ENCODE data around the gene PLEKHG3. TPM values are rescaled to one million over a fixed set of nuclear protein-coding genes. Genes with fewer than 3 reads are reported as not detected.
A peak's percentile ranks its signal among the peaks of the same experiment; 100 is the strongest.

Gene PLEKHG3
- total RNA-seq, 1 experiment from 2014 or later = 79.5 TPM

DNA sequence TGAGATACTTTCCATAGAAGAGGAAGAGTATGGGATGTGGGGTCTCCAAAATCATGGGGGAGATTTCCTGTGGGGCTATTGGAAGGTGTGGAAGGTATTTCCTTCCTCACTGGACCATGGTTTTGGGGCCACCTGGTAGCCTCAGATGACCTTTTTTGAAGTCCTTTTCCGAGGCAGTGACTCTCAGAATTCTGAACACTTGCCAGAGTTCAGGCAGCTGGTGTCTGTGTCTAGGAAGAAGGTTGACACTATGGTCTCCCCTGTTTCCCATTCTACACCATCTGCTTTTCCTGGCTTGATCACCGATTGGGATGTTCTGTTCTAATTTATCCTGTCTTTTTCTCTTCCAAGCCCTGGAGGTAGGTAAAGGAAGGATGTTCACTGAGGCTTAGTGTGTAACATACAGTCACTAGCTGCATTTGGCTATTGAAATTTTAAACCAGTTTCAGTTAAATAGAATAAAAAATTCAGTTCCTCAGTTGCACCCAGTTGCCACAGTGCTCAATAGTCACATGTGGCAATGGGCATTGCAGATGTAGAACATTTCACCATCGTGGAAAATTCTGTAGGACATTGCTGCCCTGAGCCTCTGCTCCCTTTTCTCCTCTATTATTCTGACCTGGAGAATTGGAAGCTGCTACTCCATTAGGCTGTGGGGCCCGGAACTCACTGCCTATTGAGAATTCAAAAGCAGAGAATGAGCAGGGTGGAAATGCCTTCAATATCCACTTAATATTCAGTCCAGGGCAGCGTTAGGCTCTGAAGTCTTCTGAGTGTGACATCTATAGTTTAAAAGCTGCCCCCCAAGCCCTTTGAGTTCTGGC lies 11.0 kb upstream of the PLEKHG3 start:
- DNase-seq (ENCODE audit: low read depth in 1 of 2, low spot score in 2 of 2) = no peak
- no peaks in the 10 kb centered on the region for H3K9me3 ChIP-seq (replicated peaks)
- H3K27me3 ChIP-seq (replicated peaks) = no peaks in the 10 kb centered on the region
- H3K4me1 ChIP-seq (replicated peaks) = no peaks in the 10 kb centered on the region
- H3K27ac ChIP-seq = no peak overlapping the region
- H3K36me3 ChIP-seq = no peaks in the 10 kb centered on the region
- H3K4me3 ChIP-seq = no peak overlapping the region

DNA sequence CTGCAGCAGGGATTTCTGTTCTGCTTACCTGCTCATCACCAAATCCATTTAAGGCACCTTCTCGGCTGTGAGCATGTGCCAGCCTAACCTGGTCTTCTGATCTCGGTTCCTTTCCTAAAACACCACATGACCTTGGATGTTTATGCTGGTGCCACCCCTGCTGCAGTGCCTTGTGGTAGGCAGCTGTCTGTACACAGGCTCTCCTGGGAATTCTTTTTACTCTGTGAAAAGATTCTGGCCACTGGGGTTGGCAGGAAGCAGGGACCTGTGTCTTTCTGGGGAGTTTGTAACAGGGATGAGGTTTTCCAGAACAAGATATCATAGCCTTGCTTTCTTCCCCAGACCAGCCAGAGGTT lies 10.4 kb upstream of the PLEKHG3 start:
- H3K9me3 ChIP-seq (replicated peaks) = no peaks in the 10 kb centered on the region
- no peak for DNase-seq (ENCODE audit: low read depth in 1 of 2, low spot score in 2 of 2)
- H3K4me3 ChIP-seq = no peak overlapping the region
- no peaks in the 10 kb centered on the region for H3K27me3 ChIP-seq (replicated peaks)
- no peaks in the 10 kb centered on the region for H3K36me3 ChIP-seq
- H3K4me1 ChIP-seq (replicated peaks) = peaks cover 4% of the 10 kb centered on the region
- no peak overlapping the region for H3K27ac ChIP-seq

DNA sequence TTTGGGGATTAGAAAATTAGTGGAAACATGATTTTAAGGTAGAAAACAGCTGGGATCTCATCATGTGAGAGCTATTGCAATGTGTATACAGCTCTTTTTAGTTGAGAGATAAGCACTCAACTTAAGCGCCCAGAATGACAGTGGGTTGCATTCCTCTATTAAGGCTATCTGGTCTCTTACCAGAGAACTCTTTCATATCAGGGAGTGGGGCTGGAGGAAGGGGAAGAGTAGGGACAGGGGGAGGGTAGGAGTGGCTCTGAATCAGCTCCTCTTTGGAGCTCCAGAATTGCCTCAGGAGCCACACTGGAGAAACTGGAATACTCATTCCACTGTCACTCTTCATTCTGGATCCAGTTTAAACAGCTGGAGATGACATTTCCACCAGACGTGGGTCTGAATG lies 9.2 kb upstream of the PLEKHG3 start:
- Histone ChIP-seq H3K4me3 (no peak overlapping the region), H3K36me3 (no peaks in the 10 kb centered on the region), H3K4me1 (replicated peaks) (peaks cover 12% of the 10 kb centered on the region), H3K27ac (no peak overlapping the region), H3K27me3 (replicated peaks) (no peaks in the 10 kb centered on the region), H3K9me3 (replicated peaks) (no peaks in the 10 kb centered on the region)
- no peak for DNase-seq (ENCODE audit: low read depth in 1 of 2, low spot score in 2 of 2)

DNA sequence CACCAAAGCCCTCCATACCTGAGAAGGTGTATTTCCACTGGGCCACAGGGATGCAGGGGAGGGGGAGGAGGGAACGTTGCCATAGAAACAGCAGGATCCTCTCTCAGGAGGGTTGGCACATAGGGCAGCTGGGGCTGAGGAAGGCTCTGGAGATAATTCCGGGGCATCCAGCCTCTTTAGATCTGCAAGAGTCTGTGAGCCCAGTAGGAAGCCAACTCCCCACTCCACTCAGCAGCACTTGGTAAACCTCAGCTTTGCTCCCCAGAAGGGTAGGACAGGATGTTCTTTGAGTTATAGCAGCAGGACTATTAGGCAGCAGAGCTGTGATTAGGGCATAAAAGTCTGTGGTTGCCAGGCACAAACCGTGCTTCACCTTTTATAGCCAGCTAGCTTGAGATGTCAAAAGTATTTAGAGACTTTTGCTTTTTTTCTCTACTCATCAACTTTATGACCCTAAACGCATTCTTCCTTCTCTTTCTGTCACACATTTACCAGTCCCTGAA lies 7.8 kb upstream of the PLEKHG3 start:
- Histone ChIP-seq H3K36me3 (no peaks in the 10 kb centered on the region), H3K4me1 (replicated peaks) (peaks cover 12% of the 10 kb centered on the region), H3K27me3 (replicated peaks) (no peaks in the 10 kb centered on the region), H3K9me3 (replicated peaks) (no peaks in the 10 kb centered on the region), H3K27ac (no peak overlapping the region), H3K4me3 (no peak overlapping the region)
- no peak for DNase-seq (ENCODE audit: low read depth in 1 of 2, low spot score in 2 of 2)

DNA sequence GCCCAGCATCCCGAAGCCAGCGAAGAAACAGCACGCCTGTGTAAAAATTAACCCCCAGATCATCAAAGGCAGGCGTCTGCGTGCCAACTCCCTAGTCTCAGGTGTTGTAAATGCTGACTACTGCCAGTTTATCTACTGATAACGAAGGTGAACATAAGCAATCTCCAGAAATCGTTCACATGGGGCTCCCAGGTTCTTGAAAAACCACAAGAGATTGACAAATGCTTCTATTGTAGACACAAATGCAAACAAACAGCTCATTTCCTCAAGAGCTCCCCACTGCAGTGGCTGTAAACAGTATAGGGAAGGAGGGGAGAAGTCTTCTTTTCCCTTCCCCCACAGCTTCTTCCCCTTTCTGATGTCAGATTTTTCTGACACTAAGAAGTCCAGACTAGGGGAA lies 5.3 kb upstream of the PLEKHG3 start:
- Histone ChIP-seq H3K4me3 (no peak overlapping the region), H3K27ac (no peak overlapping the region), H3K4me1 (replicated peaks) (peaks cover 16% of the 10 kb centered on the region), H3K27me3 (replicated peaks) (no peaks in the 10 kb centered on the region), H3K36me3 (no peaks in the 10 kb centered on the region), H3K9me3 (replicated peaks) (no peaks in the 10 kb centered on the region)
- peak in 1 of 2 experiments; percentile 53 for DNase-seq (ENCODE audit: low read depth in 1 of 2, low spot score in 2 of 2)

DNA sequence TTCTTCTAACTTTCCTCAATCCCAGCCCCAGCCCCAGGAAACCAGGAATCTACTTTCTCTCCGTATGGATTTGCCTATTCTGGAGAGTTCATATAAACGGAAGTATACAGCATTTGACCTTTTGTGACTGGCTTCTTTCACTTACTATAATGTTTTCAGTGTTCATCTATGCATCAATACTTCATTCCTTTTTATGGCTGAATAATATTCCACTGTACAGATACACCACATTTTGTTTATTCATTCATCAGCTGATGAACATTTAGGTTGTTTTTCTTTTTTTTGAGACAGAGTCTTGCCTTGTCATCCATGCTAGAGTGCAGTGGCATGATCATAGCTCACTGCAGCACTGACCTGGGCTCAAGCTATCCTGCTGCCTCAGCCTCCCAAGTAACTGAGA lies 3.9 kb upstream of the PLEKHG3 start:
- Histone ChIP-seq H3K27me3 (replicated peaks) (no peaks in the 10 kb centered on the region), H3K27ac (no peak overlapping the region), H3K9me3 (replicated peaks) (no peaks in the 10 kb centered on the region), H3K36me3 (peaks cover 8% of the 10 kb centered on the region), H3K4me3 (no peak overlapping the region), H3K4me1 (replicated peaks) (peaks cover 19% of the 10 kb centered on the region)
- DNase-seq (ENCODE audit: low read depth in 1 of 2, low spot score in 2 of 2) = no peak

DNA sequence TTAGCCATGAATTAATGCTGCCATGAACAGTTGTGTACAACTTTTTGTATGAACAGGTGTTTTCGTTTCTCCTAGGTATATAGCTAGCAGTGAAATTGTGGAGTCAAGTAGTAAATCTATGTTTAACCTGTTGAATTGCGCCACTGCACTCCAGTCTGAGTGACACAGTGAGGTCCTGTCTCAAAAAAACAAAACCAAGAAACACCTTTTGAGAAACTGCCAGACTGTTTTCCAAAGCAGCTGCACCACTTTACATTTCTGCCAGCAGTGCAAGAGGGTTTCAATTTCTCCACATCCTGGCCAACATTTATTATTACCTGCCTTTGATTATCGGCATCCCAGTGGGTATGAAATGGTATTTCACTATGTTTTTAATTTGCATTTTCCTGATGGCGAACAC lies 3.3 kb upstream of the PLEKHG3 start:
- H3K9me3 ChIP-seq (replicated peaks) = no peaks in the 10 kb centered on the region
- H3K4me3 ChIP-seq = no peak overlapping the region
- H3K36me3 ChIP-seq = peaks cover 8% of the 10 kb centered on the region
- H3K27ac ChIP-seq = no peak overlapping the region
- no peak for DNase-seq (ENCODE audit: low read depth in 1 of 2, low spot score in 2 of 2)
- H3K4me1 ChIP-seq (replicated peaks) = peaks cover 25% of the 10 kb centered on the region
- H3K27me3 ChIP-seq (replicated peaks) = no peaks in the 10 kb centered on the region

DNA sequence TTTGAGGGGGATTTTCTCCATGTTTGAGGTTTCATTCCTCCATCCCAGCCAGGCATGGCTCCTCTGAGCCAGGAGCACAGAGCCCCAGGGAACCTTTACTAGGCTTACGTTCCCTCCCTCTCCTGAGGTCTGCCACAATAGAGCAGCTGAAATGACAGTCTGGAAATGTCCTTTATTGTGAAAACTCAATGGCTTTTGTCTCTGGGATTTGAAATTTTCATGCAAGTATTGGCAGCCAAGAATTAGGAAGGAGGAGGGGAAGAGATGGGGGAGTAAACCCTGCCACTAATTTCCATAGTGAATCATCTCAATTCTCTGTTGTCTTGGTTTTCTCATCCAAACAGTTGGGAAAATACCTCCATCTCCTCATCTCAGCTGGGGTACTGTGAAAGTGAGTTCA lies 2.6 kb upstream of the PLEKHG3 start:
- H3K27me3 ChIP-seq (replicated peaks) = no peaks in the 10 kb centered on the region
- H3K9me3 ChIP-seq (replicated peaks) = no peaks in the 10 kb centered on the region
- no peak for DNase-seq (ENCODE audit: low read depth in 1 of 2, low spot score in 2 of 2)
- H3K36me3 ChIP-seq = peaks cover 8% of the 10 kb centered on the region
- H3K4me1 ChIP-seq (replicated peaks) = peaks cover 33% of the 10 kb centered on the region
- H3K27ac ChIP-seq = no peak overlapping the region
- H3K4me3 ChIP-seq = no peak overlapping the region

DNA sequence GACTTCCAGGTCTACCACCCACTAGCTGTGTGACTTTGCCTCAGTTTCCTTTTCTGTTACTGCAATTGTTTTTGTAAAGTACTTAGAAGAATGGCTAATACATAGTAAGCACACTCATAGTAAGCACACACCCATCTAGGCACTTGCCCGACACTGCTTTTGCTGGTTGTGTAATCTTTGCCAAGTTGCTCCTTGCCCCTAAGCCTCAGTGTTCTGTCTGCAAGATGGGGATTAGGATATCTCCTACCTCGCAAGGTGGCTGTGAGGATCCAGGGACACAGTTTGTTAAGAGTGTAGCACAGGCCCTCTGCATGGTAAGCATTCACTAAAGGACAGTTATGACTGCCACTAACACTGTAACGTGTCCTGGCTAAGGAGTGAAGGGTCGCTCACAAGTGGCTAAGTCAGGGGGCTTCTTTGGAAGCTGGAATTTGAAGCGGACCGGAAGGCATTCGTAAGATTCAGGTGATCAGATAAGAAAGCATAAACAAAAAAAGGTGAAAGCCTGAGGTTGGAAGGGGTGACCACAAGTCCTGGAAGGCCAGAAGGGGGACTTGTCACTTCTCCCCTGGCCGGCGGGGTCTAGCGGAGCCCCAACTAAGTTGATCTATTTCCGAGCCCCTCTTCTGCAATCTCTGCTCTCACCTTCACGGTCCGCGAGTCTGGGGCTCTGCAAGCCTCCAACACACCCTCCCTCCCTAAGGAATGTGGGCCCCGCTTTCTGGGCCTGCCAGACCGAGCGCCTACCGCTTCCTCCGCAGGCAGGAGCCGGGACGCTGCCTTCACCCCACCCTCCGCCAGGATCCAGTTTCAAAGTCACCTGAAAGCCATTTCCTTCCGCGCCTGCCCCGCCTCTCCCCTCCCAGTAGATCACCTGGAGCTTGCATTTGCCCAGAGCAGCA lies 1.5 kb upstream of the PLEKHG3 start:
- H3K4me3 ChIP-seq = no peak overlapping the region
- no peak for DNase-seq (ENCODE audit: low read depth in 1 of 2, low spot score in 2 of 2)
- peaks cover 43% of the 10 kb centered on the region for H3K4me1 ChIP-seq (replicated peaks)
- no peaks in the 10 kb centered on the region for H3K27me3 ChIP-seq (replicated peaks)
- H3K36me3 ChIP-seq = peaks cover 12% of the 10 kb centered on the region
- no peaks in the 10 kb centered on the region for H3K9me3 ChIP-seq (replicated peaks)
- H3K27ac ChIP-seq = no peak overlapping the region

DNA sequence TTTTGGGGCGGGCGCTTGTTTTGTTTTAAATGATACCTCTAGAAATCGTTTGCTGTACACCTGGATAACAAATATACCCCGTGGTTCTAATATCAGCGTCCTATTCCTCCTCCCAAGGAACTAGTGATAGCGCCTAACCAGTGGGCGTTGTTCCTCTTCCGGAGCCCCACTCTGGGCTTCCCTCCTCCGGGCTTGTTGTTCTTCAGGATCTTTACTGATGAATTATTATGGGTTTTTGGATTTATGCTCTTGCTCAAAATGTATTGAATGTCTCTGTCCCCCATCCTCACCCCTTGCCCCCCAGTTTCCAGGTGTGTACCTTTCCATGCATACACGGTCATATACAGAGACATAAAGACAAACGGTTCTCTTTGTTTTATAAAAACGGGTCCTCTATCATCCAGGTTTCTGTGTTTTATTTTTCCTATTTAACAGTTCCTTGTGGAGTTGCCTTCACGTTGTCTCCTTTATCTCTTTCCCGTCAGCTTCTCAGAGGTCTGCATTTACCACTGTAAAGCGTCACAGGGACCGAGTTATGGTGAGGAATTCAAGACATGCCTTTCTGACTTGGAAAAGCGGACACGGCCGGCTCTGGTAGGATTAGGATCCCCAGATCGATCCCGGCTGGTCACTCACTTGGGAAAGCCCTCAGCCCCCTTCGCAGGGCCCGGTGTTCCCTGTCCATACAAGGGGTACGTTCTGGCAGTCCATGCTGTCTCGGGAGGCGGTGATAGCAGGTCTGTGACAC lies 655 bp upstream of the PLEKHG3 start:
- Histone ChIP-seq H3K4me1 (replicated peaks) (peaks cover 50% of the 10 kb centered on the region), H3K4me3 (peak overlapping the region; percentile 82), H3K27me3 (replicated peaks) (no peaks in the 10 kb centered on the region), H3K9me3 (replicated peaks) (no peaks in the 10 kb centered on the region), H3K36me3 (peaks cover 14% of the 10 kb centered on the region), H3K27ac (0 out of 2 replicates have a peak overlapping the region, but pooled peaks have one; percentile 57)
- no peak for DNase-seq (ENCODE audit: low read depth in 1 of 2, low spot score in 2 of 2)

DNA sequence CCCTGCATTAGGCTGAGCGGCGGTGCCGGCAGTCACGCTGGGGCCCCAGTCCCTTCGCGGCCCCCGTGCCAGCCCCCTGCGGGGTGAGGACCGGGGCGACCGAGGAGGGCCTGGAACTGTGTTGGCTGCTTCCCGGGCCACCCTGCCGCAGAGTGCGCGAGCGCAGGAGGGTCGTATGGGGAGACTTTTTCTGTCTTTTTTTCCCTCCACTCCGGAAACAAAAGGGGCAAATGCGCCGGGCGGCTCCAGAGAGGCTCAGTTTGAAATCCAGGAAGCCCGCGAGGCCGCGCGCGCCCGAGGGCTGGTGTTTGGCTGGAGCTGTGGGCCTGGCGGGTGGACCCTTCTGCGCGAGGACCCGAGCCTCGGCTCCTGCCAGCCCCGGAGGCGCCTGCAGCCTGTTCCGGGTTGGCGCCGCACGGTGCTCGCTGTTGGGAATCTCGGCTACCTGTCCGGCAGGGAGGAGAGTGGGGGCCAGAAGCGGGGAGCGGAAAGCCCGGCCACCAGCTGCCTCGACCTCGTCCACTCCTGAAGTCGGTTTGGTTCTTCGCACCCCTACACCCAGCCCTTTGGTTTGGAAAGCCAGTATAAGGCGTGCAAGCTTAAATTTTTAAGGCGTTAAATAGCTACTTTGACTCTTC lies 638 bp downstream of the PLEKHG3 start:
- peak overlapping the region; percentile 57 for H3K27ac ChIP-seq
- no peaks in the 10 kb centered on the region for H3K27me3 ChIP-seq (replicated peaks)
- H3K9me3 ChIP-seq (replicated peaks) = no peaks in the 10 kb centered on the region
- peaks cover 50% of the 10 kb centered on the region for H3K4me1 ChIP-seq (replicated peaks)
- H3K4me3 ChIP-seq = peak overlapping the region; percentile 82
- peak in 1 of 2 experiments; percentile 42 for DNase-seq (ENCODE audit: low read depth in 1 of 2, low spot score in 2 of 2)
- H3K36me3 ChIP-seq = peaks cover 20% of the 10 kb centered on the region

DNA sequence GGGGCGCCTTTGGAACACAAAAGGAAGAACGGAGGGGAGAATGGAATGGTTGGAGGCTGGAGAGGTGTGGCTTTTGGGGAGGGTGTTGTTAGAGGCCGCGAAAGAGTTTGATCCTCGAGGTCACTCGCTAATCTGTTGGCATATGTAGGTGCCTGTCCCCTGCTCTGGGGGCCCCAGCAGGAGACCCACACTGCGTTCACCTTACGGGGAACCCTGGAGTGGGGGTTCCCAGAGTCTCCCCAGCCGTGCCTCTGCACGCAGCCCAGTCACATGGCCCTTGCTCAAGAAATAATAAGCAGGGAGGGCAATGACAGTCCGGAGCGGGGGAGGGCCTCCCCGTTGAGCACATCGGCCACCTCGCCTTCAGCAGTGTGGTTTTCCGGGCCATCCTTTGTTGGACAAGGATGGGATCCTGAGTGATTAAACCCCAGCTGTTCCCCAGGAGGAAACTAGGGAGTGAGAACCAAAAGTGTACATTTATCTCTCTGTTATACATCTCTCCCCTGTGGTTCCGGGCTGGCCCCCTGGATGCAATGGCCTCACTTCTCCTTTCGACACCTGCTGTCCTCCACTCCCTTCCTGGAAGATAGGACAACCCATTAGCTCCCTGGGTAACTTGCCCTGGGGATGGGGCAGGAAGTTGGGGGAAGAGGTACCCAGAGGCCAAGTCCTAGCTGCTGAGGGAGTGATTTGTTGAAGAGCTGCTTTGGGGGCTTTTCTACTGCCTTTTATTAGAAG lies 1.3 kb downstream of the PLEKHG3 start:
- DNase-seq (ENCODE audit: low read depth in 1 of 2, low spot score in 2 of 2) = peak in 1 of 2 experiments; percentile 47
- no peaks in the 10 kb centered on the region for H3K9me3 ChIP-seq (replicated peaks)
- peaks cover 25% of the 10 kb centered on the region for H3K36me3 ChIP-seq
- peaks cover 50% of the 10 kb centered on the region for H3K4me1 ChIP-seq (replicated peaks)
- peak overlapping the region; percentile 82 for H3K4me3 ChIP-seq
- H3K27me3 ChIP-seq (replicated peaks) = no peaks in the 10 kb centered on the region
- H3K27ac ChIP-seq = 0 out of 2 replicates have a peak overlapping the region, but pooled peaks have one; percentile 57
